CD4-positive, alpha-beta T cell treated with Interleukin-15 for 4 hours (primary cell): ENCODE measurements around the gene PCDHGA9.
A peak's percentile ranks its signal among the peaks of the same experiment; 100 is the strongest.
"Not testable (repeated sequence)": the region's sequence is repeated elsewhere in the genome, so short reads cannot be mapped to it uniquely, and the experiment has no call there.

Source experiments
- DNase-seq: peaks from one replicate; pipeline ENCODE4 v3.0.0-alpha.2; 2020; ENCODE audit warnings: low spot score

Gene PCDHGA9

GRCh38 chr5:141402553-141403243 is at the start of gene PCDHGA9:
TSS of gene PCDHGA9 (plus strand) at chr5:141402778. CDS start at chr5:141402953, 175 bp downstream.
- no peak for DNase-seq

DNA sequence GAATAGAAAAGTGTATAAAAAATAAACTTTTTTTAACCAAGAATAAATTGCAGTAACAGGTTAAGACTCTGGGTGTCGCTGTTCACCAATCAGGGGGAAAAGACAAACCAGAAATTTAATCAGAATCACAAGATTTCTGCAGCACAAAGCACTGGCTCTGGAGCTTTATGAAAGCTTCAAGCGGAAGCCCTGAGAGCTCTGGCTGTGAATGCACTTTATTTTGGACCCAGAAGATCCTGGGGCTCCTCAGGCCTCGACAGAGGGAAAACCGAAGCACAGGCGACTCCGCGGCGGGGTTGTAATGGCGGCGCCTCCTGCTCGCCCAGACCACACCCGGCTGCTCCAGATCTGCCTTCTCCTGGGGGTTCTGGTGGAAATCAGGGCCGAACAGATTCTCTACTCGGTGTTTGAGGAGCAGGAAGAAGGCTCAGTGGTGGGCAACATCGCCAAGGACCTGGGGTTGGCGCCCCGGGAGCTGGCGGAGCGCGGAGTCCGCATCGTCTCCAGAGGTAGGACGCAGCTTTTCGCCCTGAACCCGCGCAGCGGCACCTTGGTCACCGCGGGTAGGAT is 47.6 kb upstream of the PCDHGA9 start, which contains the start of gene PCDHGA4:
TSS of gene PCDHGA4 (plus strand) at position 122 of the 570 bp plus-strand sequence. CDS start at position 209, 87 bp downstream.
- DNase-seq, result peak; percentile 1

DNA sequence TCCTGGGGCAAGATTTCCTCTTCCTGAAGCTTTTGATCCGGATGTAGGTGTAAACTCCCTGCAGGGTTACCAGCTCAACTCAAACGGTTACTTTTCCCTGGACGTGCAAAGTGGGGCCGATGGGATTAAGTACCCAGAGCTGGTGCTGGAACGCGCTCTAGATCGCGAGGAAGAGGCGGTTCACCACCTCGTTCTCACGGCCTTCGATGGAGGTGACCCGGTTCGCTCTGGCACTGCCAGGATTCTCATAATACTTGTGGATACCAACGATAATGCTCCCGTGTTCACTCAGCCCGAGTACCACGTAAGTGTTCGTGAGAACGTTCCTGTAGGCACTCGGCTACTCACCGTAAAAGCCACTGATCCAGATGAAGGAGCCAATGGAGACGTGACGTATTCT is 46.9 kb upstream of the PCDHGA9 start:
- no peak for DNase-seq

- DNase-seq, result no peak
Measured at GRCh38 chr5:141356133-141356532, 46.4 kb upstream of the PCDHGA9 start.

- no peak for DNase-seq
Measured at GRCh38 chr5:141356950-141357349, 45.6 kb upstream of the PCDHGA9 start.

GRCh38 chr5:141359790-141360426 is 42.7 kb upstream of the PCDHGA9 start, which contains the start of gene PCDHGB2:
TSS of gene PCDHGB2 (plus strand) at chr5:141359994. CDS start at chr5:141360136, 142 bp downstream.
- DNase-seq, result peak; percentile 13

DNA sequence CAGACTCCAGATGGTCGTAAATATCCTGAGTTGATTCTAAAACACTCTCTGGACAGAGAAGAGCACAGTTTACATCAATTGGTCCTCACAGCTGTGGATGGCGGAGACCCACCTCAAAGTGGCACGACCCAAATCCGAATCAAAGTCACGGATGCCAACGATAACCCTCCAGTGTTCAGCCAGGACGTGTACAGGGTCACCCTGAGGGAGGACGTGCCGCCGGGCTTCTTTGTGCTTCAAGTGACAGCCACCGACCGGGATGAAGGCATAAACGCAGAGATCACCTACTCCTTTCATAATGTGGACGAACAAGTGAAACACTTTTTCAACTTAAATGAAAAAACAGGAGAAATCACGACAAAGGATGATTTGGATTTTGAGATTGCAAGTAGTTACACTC is 41.9 kb upstream of the PCDHGA9 start:
- DNase-seq, result no peak

DNA sequence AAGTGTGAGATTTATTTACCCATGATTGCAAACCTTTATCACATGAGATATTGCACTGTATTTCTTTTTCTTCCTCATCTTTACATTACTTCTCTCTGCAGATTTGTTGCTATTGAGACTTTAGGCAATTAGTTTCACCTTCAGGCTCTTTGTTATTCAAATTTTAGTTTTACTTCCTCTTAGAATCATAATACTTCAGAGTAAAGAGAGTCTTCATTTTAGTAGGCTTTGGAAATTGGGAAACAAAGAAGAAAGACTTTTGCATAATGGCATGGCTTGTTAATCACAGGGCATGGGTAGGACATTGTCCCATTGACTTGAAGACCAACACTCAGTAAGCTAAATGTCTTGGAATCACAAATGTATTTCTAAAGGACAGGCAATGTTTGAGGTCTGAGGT is 39.9 kb upstream of the PCDHGA9 start:
- no peak for DNase-seq

GRCh38 chr5:141363952-141364660 is 38.5 kb upstream of the PCDHGA9 start, which contains the start of gene PCDHGA5:
TSS of gene PCDHGA5 (plus strand) at chr5:141364162. CDS start at chr5:141364331, 169 bp downstream.
- DNase-seq, result no peak

- no peak for DNase-seq
Measured at GRCh38 chr5:141366016-141366896, 36.3 kb upstream of the PCDHGA9 start.

- peak; percentile 37 for DNase-seq
Measured at GRCh38 chr5:141369994-141370848, 32.4 kb upstream of the PCDHGA9 start, which contains the start of gene PCDHGB3. TSS of gene PCDHGB3 (plus strand) at chr5:141370242. CDS start at chr5:141370395, 153 bp downstream.

GRCh38 chr5:141371572-141372475 is 30.8 kb upstream of the PCDHGA9 start:
- DNase-seq, result no peak

DNA sequence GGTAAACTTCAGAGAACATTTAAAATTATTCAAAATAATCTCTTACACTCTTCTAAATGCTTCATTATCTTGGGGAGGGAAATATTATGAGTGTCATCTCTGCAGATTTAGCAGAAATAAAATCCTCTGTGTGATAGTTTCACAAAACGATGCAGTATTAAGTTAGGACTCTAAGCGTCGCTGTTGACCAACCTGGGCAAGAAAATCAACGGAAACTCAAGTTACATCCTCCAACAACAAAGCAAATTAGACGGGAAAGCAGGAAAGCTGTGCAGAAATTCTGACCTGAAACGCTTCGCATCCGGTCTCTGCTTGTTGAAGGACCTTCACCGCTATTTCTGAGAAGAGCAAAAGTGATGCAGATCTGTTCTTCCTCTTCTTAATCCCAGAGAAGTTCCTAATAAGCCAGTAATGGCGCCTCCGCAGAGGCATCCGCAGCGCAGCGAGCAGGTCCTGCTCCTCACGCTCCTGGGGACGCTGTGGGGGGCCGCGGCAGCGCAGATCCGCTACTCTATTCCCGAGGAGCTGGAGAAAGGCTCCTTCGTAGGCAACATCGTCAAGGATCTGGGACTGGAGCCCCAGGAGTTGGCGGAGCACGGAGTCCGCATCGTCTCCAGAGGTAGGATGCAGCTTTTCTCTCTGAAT is 28.8 kb upstream of the PCDHGA9 start, which contains the start of gene PCDHGA6:
TSS of gene PCDHGA6 (plus strand) at position 219 of the 645 bp plus-strand sequence. CDS start at position 412, 193 bp downstream.
- no peak for DNase-seq

DNA sequence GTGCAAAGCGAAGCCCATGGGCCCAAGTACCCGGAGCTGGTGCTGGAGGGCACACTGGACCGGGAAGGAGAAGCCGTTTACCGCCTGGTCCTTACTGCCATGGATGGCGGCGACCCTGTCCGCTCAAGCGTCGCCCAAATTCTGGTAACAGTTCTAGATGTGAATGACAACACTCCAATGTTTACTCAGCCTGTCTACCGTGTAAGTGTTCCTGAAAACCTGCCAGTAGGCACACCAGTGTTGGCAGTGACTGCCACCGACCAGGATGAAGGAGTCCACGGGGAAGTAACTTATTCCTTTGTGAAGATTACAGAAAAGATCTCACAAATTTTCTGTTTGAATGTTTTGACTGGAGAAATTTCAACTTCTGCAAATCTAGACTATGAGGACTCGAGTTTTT is 28.0 kb upstream of the PCDHGA9 start:
- no peak for DNase-seq

DNA sequence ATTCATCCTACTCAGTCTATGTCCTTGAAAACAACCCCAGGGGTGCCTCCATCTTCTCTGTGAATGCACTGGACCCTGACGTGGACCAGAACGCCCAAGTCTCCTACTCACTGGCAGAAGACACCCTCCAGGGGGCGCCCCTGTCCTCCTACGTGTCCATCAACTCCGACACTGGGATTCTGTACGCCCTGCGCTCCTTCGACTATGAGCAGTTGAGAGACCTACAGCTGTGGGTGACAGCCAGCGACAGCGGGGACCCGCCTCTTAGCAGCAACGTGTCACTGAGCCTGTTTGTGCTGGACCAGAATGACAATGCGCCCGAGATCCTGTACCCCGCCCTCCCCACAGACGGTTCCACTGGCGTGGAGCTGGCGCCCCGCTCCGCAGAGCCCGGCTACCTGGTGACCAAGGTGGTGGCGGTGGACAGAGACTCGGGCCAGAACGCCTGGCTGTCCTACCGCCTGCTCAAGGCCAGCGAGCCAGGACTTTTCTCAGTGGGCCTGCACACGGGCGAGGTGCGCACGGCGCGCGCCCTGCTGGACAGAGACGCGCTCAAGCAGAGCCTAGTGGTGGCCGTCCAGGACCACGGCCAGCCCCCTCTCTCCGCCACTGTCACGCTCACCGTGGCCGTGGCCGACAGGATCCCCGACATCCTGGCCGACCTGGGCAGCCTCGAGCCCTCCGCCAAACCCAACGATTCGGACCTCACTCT is 27.0 kb upstream of the PCDHGA9 start:
- DNase-seq, result not testable (repeated sequence)

DNA sequence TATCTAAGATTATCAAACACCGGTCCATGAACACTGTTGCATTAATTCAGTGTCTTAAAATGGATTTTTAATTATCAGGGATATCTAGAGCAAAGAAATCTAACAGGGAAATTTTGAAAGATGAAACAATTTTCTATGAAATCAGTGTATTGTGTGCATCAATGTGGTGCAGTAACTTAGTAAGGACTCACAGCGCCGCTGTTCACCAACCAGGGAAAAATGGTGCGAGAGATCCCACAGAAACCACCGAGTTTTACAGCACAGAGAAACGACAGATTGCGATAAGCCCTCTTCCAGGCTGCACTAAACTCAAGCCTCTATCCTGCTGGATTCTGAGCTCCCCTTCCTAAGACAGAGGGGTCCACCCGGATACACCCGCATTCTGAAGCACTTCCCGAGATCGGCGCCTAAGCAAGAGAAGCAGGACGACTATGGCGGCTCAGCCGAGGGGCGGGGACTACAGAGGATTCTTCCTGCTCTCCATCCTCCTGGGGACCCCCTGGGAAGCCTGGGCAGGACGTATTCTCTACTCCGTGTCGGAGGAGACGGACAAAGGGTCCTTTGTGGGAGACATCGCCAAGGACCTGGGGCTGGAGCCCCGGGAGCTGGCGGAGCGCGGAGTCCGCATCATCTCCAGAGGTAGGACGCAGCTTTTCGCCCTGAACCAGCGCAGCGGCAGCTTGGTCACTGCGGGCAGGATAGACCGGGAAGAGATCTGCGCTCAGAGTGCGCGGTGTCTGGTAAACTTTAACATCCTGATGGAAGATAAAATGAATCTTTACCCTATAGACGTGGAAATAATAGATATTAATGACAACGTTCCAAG is 19.9 kb upstream of the PCDHGA9 start, which contains the start of gene PCDHGA7:
TSS of gene PCDHGA7 (plus strand) at position 274 of the 826 bp plus-strand sequence. CDS start at position 432, 158 bp downstream.
- DNase-seq, result no peak

DNA sequence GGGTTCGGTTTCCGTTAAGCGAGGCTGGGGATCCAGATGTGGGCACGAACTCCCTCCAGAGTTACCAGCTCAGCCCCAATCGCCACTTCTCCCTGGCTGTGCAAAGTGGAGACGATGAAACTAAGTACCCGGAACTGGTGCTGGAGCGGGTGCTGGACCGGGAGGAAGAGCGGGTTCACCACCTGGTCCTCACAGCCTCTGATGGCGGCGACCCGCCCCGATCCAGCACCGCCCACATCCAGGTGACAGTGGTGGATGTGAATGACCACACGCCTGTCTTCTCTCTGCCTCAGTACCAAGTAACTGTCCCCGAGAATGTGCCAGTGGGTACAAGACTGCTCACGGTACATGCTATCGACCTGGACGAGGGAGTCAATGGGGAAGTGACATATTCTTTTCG is 19.2 kb upstream of the PCDHGA9 start:
- no peak for DNase-seq
